Glutamatergic neuron (in vitro differentiated cells): Measurements from ENCODE around the gene PPP1R7. TPM values are rescaled to one million over a fixed set of nuclear protein-coding genes. Genes with fewer than 3 reads are reported as not detected.

Experiments used
- DNase-seq: peaks from one replicate; pipeline ENCODE4 v3.0.0; 2022
- H3K27ac Mint-ChIP-seq: one replicate; pipeline ENCODE4 v1.8.0; 2020; ENCODE audit warnings: mild to moderate bottlenecking, mixed read lengths, inconsistent platforms; ENCODE audit not compliant: unreplicated experiment
- H3K27me3 Mint-ChIP-seq: one replicate; pipeline ENCODE4 v1.8.0; 2020; ENCODE audit warnings: mild to moderate bottlenecking, moderate library complexity, mixed read lengths, inconsistent platforms; ENCODE audit not compliant: unreplicated experiment
- H3K36me3 Mint-ChIP-seq: one replicate; pipeline ENCODE4 v1.8.0; 2020; ENCODE audit warnings: mild to moderate bottlenecking, mixed read lengths, inconsistent platforms; ENCODE audit not compliant: unreplicated experiment
- H3K4me1 Mint-ChIP-seq: one replicate; pipeline ENCODE4 v1.8.0; 2020; ENCODE audit warnings: mild to moderate bottlenecking, low read depth, mixed read lengths, inconsistent platforms; ENCODE audit not compliant: unreplicated experiment
- H3K4me3 Mint-ChIP-seq: one replicate; pipeline ENCODE4 v1.8.0; 2020; ENCODE audit warnings: mild to moderate bottlenecking, mixed read lengths, inconsistent platforms; ENCODE audit not compliant: unreplicated experiment
- H3K9me3 Mint-ChIP-seq: one replicate; pipeline ENCODE4 v1.8.0; 2020; ENCODE audit warnings: mild to moderate bottlenecking, moderate library complexity, mixed read lengths, inconsistent platforms; ENCODE audit not compliant: unreplicated experiment
- CTCF ChIP-seq: fragments of 200-600 bp; sonication (generic); IDR thresholded peaks from one replicate; pipeline ENCODE4 v1.5.0; 2021; ENCODE audit not compliant: partially characterized antibody, unreplicated experiment
- total RNA-seq: library from RNA; stranded (reverse); fragmentation: NEBNext Ultra II Directional; extraction: Animal tissue kit (Norgen Biotek cat#: 25700); gene quantifications from one replicate; pipeline ENCODE4 v1.2.1, GENCODE V29; 2021; ENCODE audit not compliant: unreplicated experiment

The PPP1R7 gene
- total RNA-seq, 1 donor from 2014 or later: 53.9 TPM

- TF ChIP-seq CTCF: no peak
- peaks cover 3% of the 10 kb centered on the region for H3K4me1 Mint-ChIP-seq
- DNase-seq: no peak
- H3K36me3 Mint-ChIP-seq: peaks cover 5% of the 10 kb centered on the region
- no peak overlapping the region for H3K27ac Mint-ChIP-seq
- peaks cover 3% of the 10 kb centered on the region for H3K9me3 Mint-ChIP-seq
- no peak overlapping the region for H3K4me3 Mint-ChIP-seq
- H3K27me3 Mint-ChIP-seq: peaks cover 4% of the 10 kb centered on the region
Observed at GRCh38 chr2:241120440-241120839, 29.8 kb upstream of the PPP1R7 start.

- Mint-ChIP-seq H3K4me3 (no peak overlapping the region), H3K27me3 (peaks cover 4% of the 10 kb centered on the region), H3K36me3 (peaks cover 5% of the 10 kb centered on the region), H3K9me3 (peaks cover 2% of the 10 kb centered on the region), H3K4me1 (peaks cover 3% of the 10 kb centered on the region), H3K27ac (no peak overlapping the region)
- no peak for DNase-seq
- no peak for TF ChIP-seq CTCF
Observed at GRCh38 chr2:241121008-241121407, 29.3 kb upstream of the PPP1R7 start.

- TF ChIP-seq CTCF: no peak
- no peak overlapping the region for H3K4me3 Mint-ChIP-seq
- no peak overlapping the region for H3K27ac Mint-ChIP-seq
- peaks cover 5% of the 10 kb centered on the region for H3K36me3 Mint-ChIP-seq
- DNase-seq: no peak
- peaks cover 3% of the 10 kb centered on the region for H3K4me1 Mint-ChIP-seq
- no peaks in the 10 kb centered on the region for H3K27me3 Mint-ChIP-seq
- no peaks in the 10 kb centered on the region for H3K9me3 Mint-ChIP-seq
Observed at GRCh38 chr2:241122376-241123002, 27.8 kb upstream of the PPP1R7 start.

- H3K4me1 Mint-ChIP-seq: peaks cover 3% of the 10 kb centered on the region
- H3K27ac Mint-ChIP-seq: no peak overlapping the region
- peak; percentile 40 for DNase-seq
- no peak for TF ChIP-seq CTCF
- no peaks in the 10 kb centered on the region for H3K9me3 Mint-ChIP-seq
- peaks cover 4% of the 10 kb centered on the region for H3K27me3 Mint-ChIP-seq
- peaks cover 5% of the 10 kb centered on the region for H3K36me3 Mint-ChIP-seq
- no peak overlapping the region for H3K4me3 Mint-ChIP-seq
Observed at GRCh38 chr2:241123816-241124536, 26.3 kb upstream of the PPP1R7 start.

- Mint-ChIP-seq H3K27me3 (peaks cover 4% of the 10 kb centered on the region), H3K27ac (no peak overlapping the region), H3K4me1 (peaks cover 3% of the 10 kb centered on the region), H3K36me3 (peaks cover 5% of the 10 kb centered on the region), H3K9me3 (peaks cover 1% of the 10 kb centered on the region), H3K4me3 (no peak overlapping the region)
- no peak for TF ChIP-seq CTCF
- DNase-seq: no peak
Observed at GRCh38 chr2:241125626-241126025, 24.6 kb upstream of the PPP1R7 start.
